HG02870 (cell line): Measurements from ENCODE around the gene NEU4.

Experiments
- ATAC-seq: cut with Tn5 transposase; IDR thresholded peaks from one replicate; pipeline ENCODE4 v1.9.1; 2021; ENCODE audit warnings: mild to moderate bottlenecking, moderate library complexity; ENCODE audit not compliant: unreplicated experiment

The NEU4 gene

GRCh38 chr2:241862093-241862492, 53.1 kb downstream of the NEU4 start:
- no peak for ATAC-seq

GRCh38 chr2:241862775-241863535, 54.0 kb downstream of the NEU4 start:
- ATAC-seq: no peak

- ATAC-seq: no peak
Observed at GRCh38 chr2:241863536-241863954, 54.6 kb downstream of the NEU4 start.

GRCh38 chr2:241864168-241864849, 55.3 kb downstream of the NEU4 start:
- ATAC-seq: no peak

- ATAC-seq: no peak
Observed at GRCh38 chr2:241864850-241865213, 55.8 kb downstream of the NEU4 start.

- no peak for ATAC-seq
Observed at GRCh38 chr2:241865416-241865956, 56.5 kb downstream of the NEU4 start.

GRCh38 chr2:241865957-241866789, 57.2 kb downstream of the NEU4 start:
- ATAC-seq: no peak
